ENCODE data around the gene RSAD2. TPM values are rescaled to one million over a fixed set of nuclear protein-coding genes. Genes with fewer than 3 reads are reported as not detected.

RSAD2 gene
- total RNA-seq, 1 donor from 2014 or later = 4.4 TPM

DNA sequence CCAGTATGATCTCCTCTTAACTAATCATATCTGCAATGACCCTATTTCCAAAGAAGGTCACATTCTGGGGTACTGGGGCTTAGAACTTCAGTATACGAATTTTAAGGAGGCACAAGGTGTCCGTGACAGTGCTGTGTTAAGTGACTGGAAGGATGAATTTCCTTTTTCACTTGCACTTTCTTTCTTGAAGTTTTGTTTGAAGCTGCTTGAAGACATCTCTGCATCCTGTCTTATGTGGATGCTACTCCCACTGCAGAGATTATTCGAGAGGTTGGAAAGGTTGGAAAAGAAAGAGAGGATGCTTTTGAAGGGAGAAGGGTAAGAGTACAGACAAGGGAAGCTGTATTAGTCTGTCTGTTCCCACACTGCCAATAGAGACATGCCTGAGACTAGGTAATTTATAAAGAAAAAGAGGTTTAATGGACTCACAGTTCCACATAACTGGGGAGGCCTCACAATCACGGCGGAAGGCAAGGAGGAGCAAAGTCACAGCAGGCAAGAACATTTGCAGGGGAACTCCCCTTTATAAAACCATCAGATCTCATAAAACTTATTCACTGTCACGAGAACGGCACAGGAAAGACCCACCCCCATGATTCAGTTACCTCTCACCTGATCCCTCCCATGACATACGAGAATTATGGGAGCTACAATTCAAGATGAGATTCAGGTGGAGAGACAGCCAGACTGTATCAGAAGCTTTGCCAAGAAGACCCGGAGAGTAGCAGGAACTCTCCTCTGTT is 36.0 kb downstream of the RSAD2 start:
- TF ChIP-seq, protein P1, sequence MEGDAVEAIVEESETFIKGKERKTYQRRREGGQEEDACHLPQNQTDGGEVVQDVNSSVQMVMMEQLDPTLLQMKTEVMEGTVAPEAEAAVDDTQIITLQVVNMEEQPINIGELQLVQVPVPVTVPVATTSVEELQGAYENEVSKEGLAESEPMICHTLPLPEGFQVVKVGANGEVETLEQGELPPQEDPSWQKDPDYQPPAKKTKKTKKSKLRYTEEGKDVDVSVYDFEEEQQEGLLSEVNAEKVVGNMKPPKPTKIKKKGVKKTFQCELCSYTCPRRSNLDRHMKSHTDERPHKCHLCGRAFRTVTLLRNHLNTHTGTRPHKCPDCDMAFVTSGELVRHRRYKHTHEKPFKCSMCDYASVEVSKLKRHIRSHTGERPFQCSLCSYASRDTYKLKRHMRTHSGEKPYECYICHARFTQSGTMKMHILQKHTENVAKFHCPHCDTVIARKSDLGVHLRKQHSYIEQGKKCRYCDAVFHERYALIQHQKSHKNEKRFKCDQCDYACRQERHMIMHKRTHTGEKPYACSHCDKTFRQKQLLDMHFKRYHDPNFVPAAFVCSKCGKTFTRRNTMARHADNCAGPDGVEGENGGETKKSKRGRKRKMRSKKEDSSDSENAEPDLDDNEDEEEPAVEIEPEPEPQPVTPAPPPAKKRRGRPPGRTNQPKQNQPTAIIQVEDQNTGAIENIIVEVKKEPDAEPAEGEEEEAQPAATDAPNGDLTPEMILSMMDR (IDR thresholded peaks at IDR 0.05; ENCODE audit: unreplicated experiment) = no peak
- DNase-seq (ENCODE audit: low spot score, unreplicated experiment) = no peak
- Mint-ChIP-seq H3K4me3 (ENCODE audit: low read depth) (no peak overlapping the region), H3K36me3 (ENCODE audit: insufficient read depth) (no peaks in the 10 kb centered on the region), H3K4me1 (ENCODE audit: low read depth) (no peaks in the 10 kb centered on the region), H3K9me3 (ENCODE audit: low read depth) (no peaks in the 10 kb centered on the region), H3K27me3 (peaks cover 37% of the 10 kb centered on the region), H3K27ac (no peak overlapping the region)

DNA sequence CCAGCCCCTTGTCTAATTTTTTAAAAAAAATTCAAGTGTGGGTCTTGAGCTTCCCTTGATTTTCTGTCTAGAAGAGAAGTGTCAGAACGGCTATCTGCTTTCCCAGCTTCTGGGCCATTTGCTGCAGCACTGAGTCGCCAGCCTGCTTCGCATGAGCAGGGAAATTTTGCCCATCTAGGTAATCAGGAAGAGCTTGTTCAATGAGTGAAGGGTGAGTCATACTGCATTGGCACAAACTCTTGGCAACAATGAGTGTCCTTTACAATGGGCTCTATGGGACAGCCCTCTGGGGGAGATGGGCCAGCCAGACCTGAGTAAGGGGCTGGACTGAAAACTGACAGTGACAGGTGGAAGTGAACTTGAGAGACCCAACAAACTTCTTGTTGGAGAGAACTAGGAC is 37.3 kb downstream of the RSAD2 start:
- Mint-ChIP-seq H3K9me3 (ENCODE audit: low read depth) (no peaks in the 10 kb centered on the region), H3K27ac (no peak overlapping the region), H3K4me3 (ENCODE audit: low read depth) (no peak overlapping the region), H3K4me1 (ENCODE audit: low read depth) (peaks cover 8% of the 10 kb centered on the region), H3K27me3 (peaks cover 38% of the 10 kb centered on the region), H3K36me3 (ENCODE audit: insufficient read depth) (peaks cover 3% of the 10 kb centered on the region)
- DNase-seq (ENCODE audit: low spot score, unreplicated experiment) = no peak
- TF ChIP-seq, protein P1 (IDR thresholded peaks at IDR 0.05; ENCODE audit: unreplicated experiment) = no peak

DNA sequence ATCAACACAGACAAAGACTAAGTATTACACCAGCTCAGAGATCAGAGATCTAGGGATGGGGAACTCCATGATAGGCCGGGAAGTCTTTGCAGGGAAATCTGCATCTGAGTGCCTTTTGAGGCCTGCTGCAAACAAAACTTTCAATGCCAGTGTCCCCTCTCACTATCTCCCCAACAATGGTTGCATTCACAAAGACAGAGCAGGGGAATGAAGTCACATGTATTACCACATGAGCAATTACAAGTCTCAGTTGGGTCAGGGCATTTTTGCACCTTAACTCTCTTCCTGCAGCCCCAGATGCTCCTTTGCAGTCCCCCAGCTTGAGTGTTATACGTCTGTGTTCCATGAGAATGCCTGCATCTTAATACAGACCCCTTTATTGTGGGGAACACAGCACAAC is 37.8 kb downstream of the RSAD2 start:
- Mint-ChIP-seq H3K9me3 (ENCODE audit: low read depth) (no peaks in the 10 kb centered on the region), H3K4me3 (ENCODE audit: low read depth) (no peak overlapping the region), H3K36me3 (ENCODE audit: insufficient read depth) (peaks cover 3% of the 10 kb centered on the region), H3K4me1 (ENCODE audit: low read depth) (peaks cover 10% of the 10 kb centered on the region), H3K27me3 (peaks cover 38% of the 10 kb centered on the region), H3K27ac (no peak overlapping the region)
- DNase-seq (ENCODE audit: low spot score, unreplicated experiment) = no peak
- TF ChIP-seq, protein P1 (IDR thresholded peaks at IDR 0.05; ENCODE audit: unreplicated experiment) = no peak

DNA sequence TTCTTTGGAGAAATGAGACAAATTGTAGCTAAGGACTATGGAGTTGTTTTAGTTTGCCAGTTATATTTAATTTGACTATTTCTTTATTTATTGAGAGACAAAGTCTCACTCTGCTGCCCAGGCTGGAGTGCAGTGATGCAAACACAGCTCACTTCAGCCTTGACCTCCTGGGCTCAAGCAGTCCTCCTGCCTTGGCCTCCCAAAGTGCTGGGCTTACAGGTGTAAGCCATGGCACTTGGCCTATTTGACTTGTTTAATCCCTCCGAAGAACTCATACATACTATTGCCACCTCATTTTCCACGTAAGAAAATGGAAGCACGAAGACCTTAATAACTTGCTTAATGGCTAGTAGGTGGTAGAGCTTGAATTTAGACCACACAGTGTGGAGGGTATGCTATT is 38.6 kb downstream of the RSAD2 start:
- TF ChIP-seq, protein P1 (IDR thresholded peaks at IDR 0.05; ENCODE audit: unreplicated experiment) = no peak
- no peak for DNase-seq (ENCODE audit: low spot score, unreplicated experiment)
- peak overlapping the region; percentile 73 for H3K4me3 Mint-ChIP-seq (ENCODE audit: low read depth)
- peaks cover 15% of the 10 kb centered on the region for H3K4me1 Mint-ChIP-seq (ENCODE audit: low read depth)
- H3K9me3 Mint-ChIP-seq (ENCODE audit: low read depth) = no peaks in the 10 kb centered on the region
- no peak overlapping the region for H3K27ac Mint-ChIP-seq
- peaks cover 3% of the 10 kb centered on the region for H3K36me3 Mint-ChIP-seq (ENCODE audit: insufficient read depth)
- peaks cover 33% of the 10 kb centered on the region for H3K27me3 Mint-ChIP-seq

DNA sequence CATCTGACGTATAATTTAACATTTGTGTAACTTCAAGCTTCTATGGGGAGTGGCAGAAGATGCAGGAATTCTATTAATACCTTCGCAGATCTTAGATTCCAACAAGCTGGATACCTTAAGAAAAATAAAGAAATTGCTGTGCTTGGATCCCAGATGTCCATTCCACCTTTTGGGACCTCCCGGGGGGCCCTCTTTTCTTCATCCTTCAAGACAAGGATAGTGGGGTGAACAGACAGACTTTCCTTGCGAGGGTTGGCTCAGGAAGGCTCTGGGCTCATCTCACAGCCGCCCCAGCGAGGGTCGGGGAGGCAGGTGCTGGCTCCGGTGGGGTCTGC is 39.1 kb downstream of the RSAD2 start:
- H3K27me3 Mint-ChIP-seq = peaks cover 31% of the 10 kb centered on the region
- H3K9me3 Mint-ChIP-seq (ENCODE audit: low read depth) = no peaks in the 10 kb centered on the region
- H3K4me1 Mint-ChIP-seq (ENCODE audit: low read depth) = peaks cover 20% of the 10 kb centered on the region
- no peak for DNase-seq (ENCODE audit: low spot score, unreplicated experiment)
- H3K36me3 Mint-ChIP-seq (ENCODE audit: insufficient read depth) = peaks cover 3% of the 10 kb centered on the region
- H3K4me3 Mint-ChIP-seq (ENCODE audit: low read depth) = peak overlapping the region; percentile 73
- TF ChIP-seq, protein P1 (IDR thresholded peaks at IDR 0.05; ENCODE audit: unreplicated experiment) = no peak
- H3K27ac Mint-ChIP-seq = no peak overlapping the region
